Stimulated activated CD4-positive, alpha-beta T cell treated with anti-CD3 and anti-CD28 coated beads, TNF-alpha, amount 100 ng/mL, for 24 hours (primary cell): Measurements from ENCODE around the gene CELSR2.
"Not testable (repeated sequence)": the region's sequence is repeated elsewhere in the genome, so short reads cannot be mapped to it uniquely, and the experiment has no call there.

Source experiments
- DNase-seq, 3 experiments: peaks; one replicate each; pipeline ENCODE4 v3.0.0-alpha.2; 2020; ENCODE audit warnings: low read depth in 3 of 3

The CELSR2 gene

GRCh38 chr1:109301874-109302273 is 52.5 kb downstream of the CELSR2 start:
- no peak for DNase-seq

GRCh38 chr1:109304226-109304920 is 55.0 kb downstream of the CELSR2 start:
- no peak for DNase-seq

GRCh38 chr1:109305991-109306390 is 56.7 kb downstream of the CELSR2 start:
- DNase-seq, result not testable (repeated sequence)

GRCh38 chr1:109306832-109307273 is 57.5 kb downstream of the CELSR2 start, which contains the start of gene MYBPHL:
Gene MYBPHL (minus strand): TSS chr1:109307011. CDS start chr1:109306991, 20 bp downstream.
- DNase-seq, result no peak

GRCh38 chr1:109307274-109308021 is 58.1 kb downstream of the CELSR2 start:
- DNase-seq, result no peak

- no peak for DNase-seq
Measured at GRCh38 chr1:109309347-109309746, 60.0 kb downstream of the CELSR2 start.

GRCh38 chr1:109312246-109312645 is 62.9 kb downstream of the CELSR2 start:
- no peak for DNase-seq

- DNase-seq, result no peak
Measured at GRCh38 chr1:109312978-109313775, 63.8 kb downstream of the CELSR2 start.

- no peak for DNase-seq
Measured at GRCh38 chr1:109314795-109315194, 65.5 kb downstream of the CELSR2 start.

- DNase-seq, result no peak
Measured at GRCh38 chr1:109315288-109315687, 65.9 kb downstream of the CELSR2 start.

GRCh38 chr1:109316506-109316905 is 67.2 kb downstream of the CELSR2 start:
- no peak for DNase-seq

GRCh38 chr1:109319114-109319513 is 69.8 kb downstream of the CELSR2 start:
- DNase-seq, result no peak

- no peak for DNase-seq
Measured at GRCh38 chr1:109322974-109323373, 73.6 kb downstream of the CELSR2 start.
